Inflammatory macrophage treated with lipopolysaccharide for 4 hours (primary cell): ENCODE measurements around the gene RAB44.
"Not testable (repeated sequence)": the region's sequence is repeated elsewhere in the genome, so short reads cannot be mapped to it uniquely, and the experiment has no call there.

Source experiments
- DNase-seq: peaks from one replicate; pipeline ENCODE4 v3.0.0-alpha.2; 2020

Gene RAB44

DNA sequence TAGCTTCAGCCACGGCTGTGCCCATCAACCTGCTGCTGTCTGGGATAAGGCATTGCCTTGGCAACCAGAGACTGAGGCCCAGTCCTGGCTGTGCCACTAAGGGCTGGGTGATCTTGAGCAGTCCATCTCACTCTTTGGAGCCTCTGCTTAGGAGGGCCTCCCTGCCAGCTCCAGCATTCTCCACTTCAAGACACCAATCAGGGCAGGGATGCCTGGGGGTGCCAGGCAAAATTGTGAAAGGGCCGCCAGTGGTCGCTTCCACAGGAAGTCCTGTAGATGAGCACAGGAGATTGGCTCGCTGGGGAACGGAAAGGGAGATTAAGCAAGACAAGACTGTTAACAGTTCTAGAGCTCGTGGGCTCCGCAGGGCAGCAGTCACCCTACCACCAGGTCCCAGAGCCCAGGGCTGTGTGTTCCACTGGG lies at the start of gene RAB44:
RAB44 (plus strand) TSS at position 346 of the 423 bp plus-strand sequence. CDS start 6,410 bp downstream, outside the sequence.
- peak; percentile 50 for DNase-seq

DNA sequence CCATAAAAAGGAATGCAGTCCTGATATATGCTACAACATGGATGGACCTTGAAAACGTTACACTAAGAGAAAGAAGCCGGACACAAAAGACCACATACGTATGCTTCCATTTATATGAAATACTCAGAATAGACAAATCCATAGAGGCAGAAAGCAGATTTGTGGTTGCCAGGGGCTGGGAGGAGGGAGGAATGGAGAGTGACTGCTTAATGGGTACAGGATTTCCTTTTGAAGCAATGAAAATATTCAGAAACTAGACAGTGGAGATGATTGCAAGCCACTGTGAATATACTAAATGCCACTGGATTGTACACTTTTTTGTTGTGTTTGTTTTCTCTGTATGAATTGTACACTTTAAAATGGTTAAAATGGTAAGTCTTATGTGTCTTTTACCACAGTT lies 48.5 kb upstream of the RAB44 start:
- DNase-seq, result no peak

- DNase-seq, result no peak
Measured at GRCh38 chr6:36649701-36650484, 47.7 kb upstream of the RAB44 start.

GRCh38 chr6:36650848-36651478 lies 46.7 kb upstream of the RAB44 start:
- peak; percentile 72 for DNase-seq

- no peak for DNase-seq
Measured at GRCh38 chr6:36651659-36652379, 45.8 kb upstream of the RAB44 start.

GRCh38 chr6:36654469-36654868 lies 43.2 kb upstream of the RAB44 start:
- DNase-seq, result not testable (repeated sequence)

DNA sequence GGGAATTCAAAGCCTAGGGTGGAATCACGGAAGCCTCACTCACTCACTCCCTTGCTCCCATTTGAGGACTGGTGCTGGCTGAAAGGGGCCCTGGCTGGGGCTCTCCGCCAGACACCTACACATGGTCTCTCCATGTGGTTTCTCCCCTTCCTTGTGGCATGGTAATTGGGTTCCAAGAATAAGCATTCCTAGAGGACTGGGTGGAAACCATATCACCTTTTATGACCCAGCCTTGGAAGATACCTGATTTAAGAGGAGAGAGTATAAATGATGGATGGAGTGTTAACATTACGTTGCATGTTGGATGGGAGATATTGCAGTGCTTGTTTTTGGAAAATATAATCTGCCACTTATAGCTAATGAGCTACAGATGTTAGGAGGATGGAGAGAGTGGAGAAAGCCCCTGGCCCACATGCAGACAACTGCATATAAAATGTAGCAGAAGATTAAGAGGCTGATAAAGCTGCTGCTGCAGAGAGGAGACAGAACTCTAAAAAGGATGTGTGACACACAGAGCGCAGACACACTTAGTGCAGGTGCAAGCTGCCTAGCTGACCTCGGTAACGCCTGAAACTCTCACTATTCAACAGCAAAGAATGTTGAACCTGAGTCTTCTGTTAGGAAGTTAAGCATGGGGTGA lies 42.4 kb upstream of the RAB44 start:
- no peak for DNase-seq

DNA sequence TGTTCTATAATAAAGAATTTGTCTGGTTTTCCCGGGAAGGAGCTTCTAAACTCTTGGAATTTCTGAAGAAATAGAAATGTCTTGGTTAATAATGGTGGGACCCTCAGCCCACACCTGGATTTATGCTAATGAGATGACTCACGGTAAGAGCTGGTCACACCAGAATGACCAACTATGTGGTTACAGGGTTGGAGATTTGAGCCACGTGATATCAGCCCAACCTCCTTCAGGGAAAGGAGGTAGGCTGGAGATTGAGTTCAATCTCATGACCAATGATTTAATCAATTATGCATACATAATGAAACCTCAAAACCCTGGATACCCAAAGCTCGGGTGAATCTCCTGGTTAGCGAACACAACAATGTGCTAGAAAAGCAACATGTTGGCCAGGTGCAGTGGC lies 41.2 kb upstream of the RAB44 start:
- DNase-seq, result no peak

DNA sequence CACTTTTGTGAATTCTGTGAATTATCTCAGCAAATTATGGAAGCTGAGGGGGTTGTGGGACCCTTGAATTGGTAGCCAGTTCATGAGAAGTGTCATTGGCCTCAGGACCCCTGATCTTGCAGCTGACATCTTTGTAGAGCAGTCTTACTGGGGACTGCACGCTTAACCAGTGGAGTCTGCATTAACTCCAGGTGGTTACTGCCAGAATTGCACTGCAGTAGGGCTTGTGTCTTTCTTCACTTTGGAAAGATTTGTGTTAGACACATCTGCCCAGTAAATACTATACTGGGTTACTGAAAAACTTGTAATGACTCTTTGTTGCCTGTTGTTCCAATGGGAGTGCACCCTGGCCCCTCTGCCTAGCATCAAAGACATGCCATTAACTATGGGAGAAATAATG lies 40.4 kb upstream of the RAB44 start:
- DNase-seq, result no peak

DNA sequence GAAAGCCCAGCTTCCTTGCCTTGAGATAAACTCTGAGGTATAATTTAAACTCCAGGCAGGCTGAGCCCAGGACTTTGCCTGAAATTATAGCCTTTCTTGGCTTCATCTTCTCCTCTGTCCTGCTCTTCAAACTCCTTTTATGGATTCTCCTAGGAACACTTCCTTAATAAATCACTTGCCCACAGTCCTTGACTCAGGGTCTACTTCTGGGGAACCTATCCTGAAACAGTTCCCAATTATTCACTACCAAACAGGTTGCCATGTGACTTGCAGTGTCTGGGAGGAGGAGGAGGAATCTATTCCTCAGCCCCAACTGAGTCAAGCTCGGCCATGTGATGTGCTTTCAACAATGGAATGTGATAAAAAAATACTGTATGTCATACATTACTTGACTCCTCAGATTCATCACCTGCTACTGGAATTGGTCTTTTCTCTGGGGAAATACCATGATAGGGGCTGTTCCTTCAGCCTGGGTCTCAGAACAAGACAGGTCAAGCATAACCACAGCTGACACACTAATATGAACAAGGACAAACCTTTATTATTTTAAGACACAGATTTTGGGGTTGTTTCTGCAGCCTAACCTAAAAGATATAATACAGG lies 39.6 kb upstream of the RAB44 start:
- DNase-seq, result peak; percentile 31

- DNase-seq, result no peak
Measured at GRCh38 chr6:36659271-36659670, 38.4 kb upstream of the RAB44 start.

GRCh38 chr6:36660771-36661471 lies 36.7 kb upstream of the RAB44 start:
- no peak for DNase-seq

- DNase-seq, result no peak
Measured at GRCh38 chr6:36662380-36662779, 35.2 kb upstream of the RAB44 start.

GRCh38 chr6:36662827-36663256 lies 34.8 kb upstream of the RAB44 start:
- DNase-seq, result peak; percentile 37

DNA sequence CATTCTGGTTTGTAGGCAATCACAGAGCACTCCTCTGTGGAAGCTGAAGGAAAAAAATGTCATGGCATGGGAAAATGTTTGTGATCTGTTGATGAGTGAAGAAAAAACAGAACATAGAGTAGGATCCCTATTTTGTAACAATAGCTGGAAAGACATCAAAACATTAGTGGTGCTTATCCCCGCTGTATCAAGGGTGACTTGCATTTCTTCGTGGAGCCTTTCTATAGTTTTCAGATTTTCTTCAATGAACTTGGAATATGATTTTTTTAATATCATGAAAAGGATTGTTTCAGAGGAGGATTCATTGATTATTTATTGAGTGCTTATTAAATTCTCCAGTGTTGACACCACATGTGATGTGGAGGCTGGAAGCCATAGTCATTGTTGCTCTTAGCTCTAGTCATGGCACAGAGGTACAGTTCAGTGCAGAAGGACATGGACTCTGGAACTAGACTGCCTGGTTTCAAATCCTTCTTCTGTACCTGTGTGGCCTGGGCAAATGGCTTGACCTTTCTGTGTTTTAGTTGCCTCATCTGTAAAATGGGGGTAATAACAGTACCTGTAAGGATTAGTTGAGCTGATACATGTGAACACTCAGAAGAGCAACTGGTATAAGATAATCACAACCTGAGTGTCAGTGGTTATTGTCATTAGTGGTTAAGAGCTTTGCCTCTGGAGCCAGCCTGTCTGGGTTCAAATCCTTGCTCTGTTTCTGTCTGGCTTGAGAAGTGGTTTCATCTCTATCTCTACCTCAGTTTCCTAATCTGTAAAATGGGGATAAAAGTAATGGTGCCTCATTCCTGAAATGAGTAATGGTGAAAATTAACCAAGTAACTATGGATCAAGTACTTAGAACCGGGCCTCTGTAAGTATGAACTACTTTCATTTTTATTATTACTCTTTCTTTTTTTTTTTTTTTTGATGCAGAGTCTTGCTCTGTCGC lies 33.9 kb upstream of the RAB44 start:
- no peak for DNase-seq

DNA sequence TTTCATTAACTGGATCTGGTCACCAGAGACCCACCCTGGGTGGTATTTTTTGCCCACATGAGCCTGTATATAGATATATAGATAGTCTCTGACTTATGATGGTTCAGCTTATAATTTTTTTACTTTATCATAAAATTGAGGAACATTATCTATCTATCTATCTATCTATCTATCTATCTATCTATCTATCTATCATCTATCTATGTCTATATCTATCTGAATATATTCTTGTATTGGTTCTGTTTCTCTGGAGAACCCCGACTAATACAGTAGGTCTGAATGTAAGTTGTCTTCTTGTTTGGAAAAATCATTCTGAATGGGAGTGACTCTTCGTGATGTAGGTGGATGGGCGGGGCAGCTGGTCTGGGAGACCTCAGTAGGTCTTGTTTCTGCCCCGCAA lies 32.4 kb upstream of the RAB44 start:
- DNase-seq, result no peak

GRCh38 chr6:36666287-36666686 lies 31.3 kb upstream of the RAB44 start:
- DNase-seq, result no peak

DNA sequence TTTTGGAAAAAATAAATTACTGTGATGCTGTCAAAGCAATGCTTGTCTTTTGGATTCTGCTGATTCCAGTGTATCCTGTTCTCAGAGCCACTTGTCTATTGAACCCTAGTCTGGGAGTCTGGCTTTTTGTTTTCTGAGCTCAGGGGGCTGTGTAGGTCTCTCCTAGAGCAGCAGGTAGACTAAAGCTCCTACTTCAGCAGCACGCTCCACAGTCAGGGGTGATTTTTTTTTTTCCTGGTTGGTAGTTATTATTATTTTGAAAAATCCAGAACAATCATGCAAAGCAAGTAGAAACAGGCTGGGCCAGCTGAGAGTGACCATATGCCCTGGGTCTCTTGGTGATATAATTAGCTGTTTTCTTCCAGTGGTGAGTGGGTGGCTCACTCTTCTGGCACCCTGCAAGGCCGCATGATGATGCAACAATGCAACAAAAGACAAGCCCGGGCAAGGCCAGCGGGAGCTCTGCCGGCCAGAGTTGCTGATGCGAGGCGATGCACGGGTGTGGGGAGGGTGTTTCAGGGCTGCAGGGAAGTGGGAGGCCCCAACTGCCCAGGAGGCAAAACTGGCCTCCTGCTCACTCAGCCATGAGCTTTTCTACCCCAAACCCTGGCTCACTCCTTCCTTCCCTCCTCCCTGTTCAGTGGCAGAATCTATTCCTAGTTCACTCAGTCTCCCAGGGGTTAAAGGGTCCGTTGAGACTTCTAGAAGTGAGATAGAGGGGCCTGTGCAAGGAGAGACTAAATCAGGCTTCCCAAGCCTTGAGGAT lies 30.6 kb upstream of the RAB44 start:
- peak; percentile 89 for DNase-seq

- DNase-seq, result no peak
Measured at GRCh38 chr6:36668591-36668990, 29.0 kb upstream of the RAB44 start.

DNA sequence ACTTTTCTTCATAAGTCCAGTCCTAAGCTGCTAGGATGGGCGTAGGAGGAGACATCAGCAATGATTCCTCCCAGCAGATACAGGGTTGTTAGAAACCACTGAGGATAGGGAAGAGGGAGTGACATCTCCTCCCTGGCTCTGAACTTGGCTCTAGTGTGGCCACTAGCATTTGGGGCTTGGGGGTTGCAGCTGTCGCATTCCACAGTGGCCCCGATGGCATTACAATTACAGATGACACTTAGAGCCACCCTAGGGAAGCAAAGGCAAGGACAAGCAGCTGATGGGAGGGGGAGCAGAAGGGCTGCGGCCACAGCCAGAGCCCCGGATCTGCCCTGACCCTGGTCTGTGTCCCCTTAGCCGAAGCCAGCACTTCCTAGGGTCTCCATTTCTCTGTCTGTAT lies 28.6 kb upstream of the RAB44 start:
- DNase-seq, result no peak
